Muscle layer of duodenum (tissue), 2 donors: ENCODE measurements around the gene CDC73.
A peak's percentile ranks its signal among the peaks of the same experiment; 100 is the strongest.

Source experiments
- H3K27ac ChIP-seq: one replicate; pipeline ENCODE4 v1.7.0; 2013; ENCODE audit warnings: mild to moderate bottlenecking, low read length
- H3K27me3 ChIP-seq: one replicate; pipeline ENCODE4 v1.7.0; 2013; ENCODE audit warnings: low read depth, mild to moderate bottlenecking, control low read depth, low read length
- H3K36me3 ChIP-seq, 2 donors: one replicate each; pipeline ENCODE4 v1.7.0; 2013; ENCODE audit warnings: low read length in 2 of 2, control low read depth in 1 of 2, mild to moderate bottlenecking in 1 of 2; ENCODE audit not compliant: insufficient read depth in 2 of 2, control insufficient read depth in 1 of 2
- H3K4me1 ChIP-seq, 2 donors: one replicate each; pipeline ENCODE4 v1.7.0; 2013; ENCODE audit warnings: low read length in 2 of 2, mild to moderate bottlenecking in 2 of 2, control low read depth in 1 of 2, moderate library complexity in 1 of 2; ENCODE audit not compliant: insufficient read depth in 2 of 2, control insufficient read depth in 1 of 2
- H3K4me3 ChIP-seq, 2 donors: one replicate each; pipeline ENCODE4 v1.7.0; 2013; ENCODE audit warnings: low read length in 2 of 2, low read depth in 1 of 2, mild to moderate bottlenecking in 1 of 2
- H3K9me3 ChIP-seq, 2 donors: one replicate each; pipeline ENCODE4 v1.7.0; 2013; ENCODE audit warnings: low read length in 2 of 2, control low read depth in 1 of 2, mild to moderate bottlenecking in 1 of 2; ENCODE audit not compliant: control insufficient read depth in 1 of 2
- donor health status: healthy.

CDC73 gene

DNA sequence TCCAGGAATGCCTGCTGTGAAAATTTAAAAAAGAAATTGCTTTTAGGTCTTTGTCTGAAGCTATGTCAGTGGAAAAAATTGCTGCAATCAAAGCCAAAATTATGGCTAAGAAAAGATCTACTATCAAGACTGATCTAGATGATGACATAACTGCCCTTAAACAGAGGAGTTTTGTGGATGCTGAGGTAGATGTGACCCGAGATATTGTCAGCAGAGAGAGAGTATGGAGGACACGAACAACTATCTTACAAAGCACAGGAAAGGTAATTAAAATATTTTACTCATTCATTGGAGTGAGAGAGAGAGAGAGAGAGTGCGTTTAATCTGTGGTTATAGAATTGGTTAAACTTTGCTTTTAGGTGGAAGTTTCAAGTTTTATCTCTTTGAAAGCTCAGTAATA is 20.0 kb downstream of the CDC73 start:
- no peaks in the 10 kb centered on the region for H3K9me3 ChIP-seq
- no peak overlapping the region for H3K4me3 ChIP-seq
- H3K27me3 ChIP-seq: no peaks in the 10 kb centered on the region
- peaks cover 0 to 10% of the 10 kb centered on the region in 2 donors for H3K4me1 ChIP-seq
- H3K27ac ChIP-seq: no peak overlapping the region
- H3K36me3 ChIP-seq: peaks cover 39 to 52% of the 10 kb centered on the region in 2 donors

GRCh38 chr1:193142409-193142808 is 20.6 kb downstream of the CDC73 start:
- peaks cover 0 to 4% of the 10 kb centered on the region in 2 donors for H3K4me1 ChIP-seq
- H3K27ac ChIP-seq: no peak overlapping the region
- H3K9me3 ChIP-seq: no peaks in the 10 kb centered on the region
- H3K4me3 ChIP-seq: no peak overlapping the region
- peaks cover 39 to 47% of the 10 kb centered on the region in 2 donors for H3K36me3 ChIP-seq
- no peaks in the 10 kb centered on the region for H3K27me3 ChIP-seq

GRCh38 chr1:193143285-193143684 is 21.5 kb downstream of the CDC73 start:
- H3K9me3 ChIP-seq: no peaks in the 10 kb centered on the region
- no peak overlapping the region for H3K27ac ChIP-seq
- peaks cover 36 to 45% of the 10 kb centered on the region in 2 donors for H3K36me3 ChIP-seq
- peaks cover 0 to 4% of the 10 kb centered on the region in 2 donors for H3K4me1 ChIP-seq
- no peaks in the 10 kb centered on the region for H3K27me3 ChIP-seq
- H3K4me3 ChIP-seq: no peak overlapping the region

DNA sequence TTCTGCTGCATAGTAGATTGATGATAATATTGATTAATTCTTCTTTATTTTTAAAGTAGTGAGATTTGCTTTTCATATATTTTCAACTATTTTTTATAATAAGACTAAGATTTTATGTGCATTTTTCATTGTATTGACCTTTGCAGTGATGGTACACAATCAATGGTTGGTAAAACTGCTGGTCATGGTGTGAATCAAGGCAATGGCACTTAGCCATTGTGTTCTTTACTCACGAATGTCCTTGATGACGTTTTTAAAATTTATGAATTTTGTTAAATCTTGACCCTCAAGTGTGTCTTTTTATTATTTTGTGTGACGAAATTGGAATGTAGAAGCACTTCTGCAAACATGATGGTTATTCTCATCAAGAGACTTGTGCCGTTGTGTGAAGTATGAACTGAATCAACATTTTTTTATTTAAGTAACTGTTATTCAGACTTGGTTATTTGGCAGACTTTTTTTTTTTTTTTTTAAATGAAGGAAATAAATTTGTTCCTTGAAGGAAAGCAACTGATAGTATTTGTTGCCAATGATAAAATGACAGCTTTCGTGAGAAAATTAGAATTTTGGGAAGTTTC is 22.6 kb downstream of the CDC73 start:
- Histone ChIP-seq H3K9me3 (no peaks in the 10 kb centered on the region), H3K27ac (no peak overlapping the region), H3K27me3 (no peaks in the 10 kb centered on the region), H3K36me3 (peaks cover 34 to 44% of the 10 kb centered on the region in 2 donors), H3K4me3 (no peak overlapping the region), H3K4me1 (peaks cover 0 to 4% of the 10 kb centered on the region in 2 donors)

- no peak overlapping the region for H3K27ac ChIP-seq
- peaks cover 0 to 4% of the 10 kb centered on the region in 2 donors for H3K4me1 ChIP-seq
- H3K9me3 ChIP-seq: no peaks in the 10 kb centered on the region
- no peaks in the 10 kb centered on the region for H3K27me3 ChIP-seq
- H3K36me3 ChIP-seq: peaks cover 29 to 38% of the 10 kb centered on the region in 2 donors
- H3K4me3 ChIP-seq: no peak overlapping the region
Measured at GRCh38 chr1:193144999-193145398, 23.2 kb downstream of the CDC73 start.

DNA sequence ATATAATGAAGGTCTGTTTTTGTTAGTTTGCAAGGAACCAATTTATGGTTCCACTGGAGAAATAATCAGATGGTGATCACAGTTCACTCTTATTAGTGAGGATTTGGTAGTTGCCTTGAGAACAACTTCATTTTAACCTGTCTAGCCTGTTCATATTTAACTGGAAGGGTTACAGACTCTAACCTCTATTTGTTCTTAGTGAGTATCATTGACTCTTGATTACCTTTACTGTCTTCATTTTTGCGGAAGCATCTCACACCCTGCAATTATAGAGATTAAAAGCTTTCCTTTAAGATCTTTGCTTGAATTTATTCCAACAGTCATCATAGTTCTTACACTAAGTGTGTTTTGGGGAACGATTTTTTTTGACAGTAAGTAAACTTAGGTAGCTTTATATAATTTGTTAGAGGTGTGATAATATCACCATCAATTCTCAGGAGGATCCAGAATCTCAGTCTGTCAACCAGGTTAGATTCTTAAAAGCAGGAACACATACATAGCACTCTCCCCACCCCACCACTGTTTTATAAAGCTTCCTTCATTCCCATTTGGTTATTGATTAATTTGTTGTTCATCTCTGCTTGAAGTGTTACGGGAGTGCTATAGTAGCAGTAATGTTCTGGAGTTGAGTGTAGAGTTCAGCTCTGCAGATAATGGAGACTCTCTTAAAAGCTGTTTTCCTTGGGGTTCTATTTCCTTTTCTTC is 34.4 kb downstream of the CDC73 start:
- H3K36me3 ChIP-seq: peaks cover 16 to 18% of the 10 kb centered on the region in 2 donors
- no peak overlapping the region for H3K27ac ChIP-seq
- H3K4me3 ChIP-seq: no peak overlapping the region
- H3K4me1 ChIP-seq: peaks cover 0 to 5% of the 10 kb centered on the region in 2 donors
- no peaks in the 10 kb centered on the region for H3K27me3 ChIP-seq
- no peaks in the 10 kb centered on the region for H3K9me3 ChIP-seq

GRCh38 chr1:193156822-193157142 is 35.0 kb downstream of the CDC73 start:
- H3K36me3 ChIP-seq: peaks cover 15% of the 10 kb centered on the region in 2 donors
- H3K9me3 ChIP-seq: no peaks in the 10 kb centered on the region
- no peaks in the 10 kb centered on the region for H3K27me3 ChIP-seq
- H3K4me1 ChIP-seq: peaks cover 0 to 5% of the 10 kb centered on the region in 2 donors
- H3K4me3 ChIP-seq: no peak overlapping the region
- no peak overlapping the region for H3K27ac ChIP-seq

DNA sequence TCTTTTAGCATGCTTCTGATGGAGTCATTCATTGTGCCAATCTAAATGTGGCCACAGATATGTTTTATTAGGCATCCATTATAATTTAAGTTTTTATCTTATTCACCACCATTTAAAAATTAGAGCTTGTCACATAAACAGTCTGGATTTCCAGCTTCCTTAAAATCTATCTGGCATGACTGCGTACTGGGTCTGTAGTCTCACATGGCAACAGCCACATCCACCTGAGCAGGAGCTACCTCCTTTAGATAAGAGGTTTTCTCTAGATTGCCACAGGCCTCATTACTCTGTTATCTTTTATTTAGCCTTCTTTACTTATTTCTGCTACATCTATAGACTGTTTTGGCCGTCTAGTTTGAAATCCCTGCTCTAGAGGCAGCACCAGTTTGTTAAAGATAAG is 35.5 kb downstream of the CDC73 start:
- Histone ChIP-seq H3K9me3 (no peaks in the 10 kb centered on the region), H3K4me1 (peaks cover 0 to 5% of the 10 kb centered on the region in 2 donors), H3K27me3 (no peaks in the 10 kb centered on the region), H3K27ac (no peak overlapping the region), H3K4me3 (no peak overlapping the region), H3K36me3 (peaks cover 10 to 13% of the 10 kb centered on the region in 2 donors)

- H3K36me3 ChIP-seq: no peaks in the 10 kb centered on the region
- H3K4me1 ChIP-seq: peaks cover 4 to 14% of the 10 kb centered on the region in 2 donors
- no peak overlapping the region for H3K4me3 ChIP-seq
- H3K27ac ChIP-seq: no peak overlapping the region
- no peaks in the 10 kb centered on the region for H3K27me3 ChIP-seq
- H3K9me3 ChIP-seq: no peaks in the 10 kb centered on the region
Measured at GRCh38 chr1:193176113-193176512, 54.3 kb downstream of the CDC73 start.

DNA sequence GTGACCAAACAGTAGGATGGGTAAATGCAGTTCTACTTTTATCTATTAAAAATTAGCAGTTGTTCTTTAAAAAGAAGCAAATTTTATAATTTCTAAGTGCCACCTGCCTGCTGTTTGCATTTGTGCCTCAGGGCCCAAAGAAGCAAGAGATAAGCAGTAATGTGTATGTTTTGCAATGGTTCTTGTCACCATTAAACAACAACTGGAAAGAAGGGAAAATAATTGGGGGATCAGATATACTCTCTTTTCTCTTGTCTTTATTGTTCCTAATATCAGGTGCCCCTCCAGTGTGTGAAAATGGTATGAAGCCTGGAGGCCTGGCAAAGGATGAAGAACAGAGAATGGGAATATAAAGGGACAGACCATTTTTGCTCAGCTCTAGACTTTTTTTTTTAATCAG is 55.0 kb downstream of the CDC73 start:
- no peaks in the 10 kb centered on the region for H3K27me3 ChIP-seq
- H3K4me1 ChIP-seq: peaks cover 4 to 21% of the 10 kb centered on the region in 2 donors
- no peaks in the 10 kb centered on the region for H3K9me3 ChIP-seq
- H3K27ac ChIP-seq: no peak overlapping the region
- no peaks in the 10 kb centered on the region for H3K36me3 ChIP-seq
- H3K4me3 ChIP-seq: no peak overlapping the region

DNA sequence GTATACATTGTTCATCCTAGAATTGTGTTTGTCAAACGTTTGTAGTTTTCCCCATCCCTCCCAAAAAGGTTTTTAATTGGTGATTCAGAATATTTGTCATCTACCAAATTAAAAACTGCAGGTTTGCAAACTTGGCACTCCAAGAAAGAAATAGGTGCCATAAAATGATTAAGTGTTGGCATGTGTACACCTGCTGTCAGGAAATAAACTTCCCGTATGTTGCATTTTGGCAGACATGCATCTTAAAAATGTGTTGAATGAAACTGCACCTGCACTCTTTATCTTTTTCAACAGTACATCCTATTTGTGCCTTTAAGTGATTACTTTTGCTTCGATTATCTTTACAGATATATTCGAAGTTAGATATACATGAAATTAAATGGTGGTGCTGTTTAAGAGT is 57.3 kb downstream of the CDC73 start:
- H3K9me3 ChIP-seq: no peaks in the 10 kb centered on the region
- no peaks in the 10 kb centered on the region for H3K36me3 ChIP-seq
- no peaks in the 10 kb centered on the region for H3K27me3 ChIP-seq
- no peak overlapping the region for H3K4me3 ChIP-seq
- H3K27ac ChIP-seq: no peak overlapping the region
- peaks cover 4 to 40% of the 10 kb centered on the region in 2 donors for H3K4me1 ChIP-seq

GRCh38 chr1:193181536-193181935 is 59.7 kb downstream of the CDC73 start:
- Histone ChIP-seq H3K4me3 (no peak overlapping the region), H3K27ac (peak overlapping the region; percentile 19), H3K4me1 (peaks cover 4 to 52% of the 10 kb centered on the region in 2 donors)

More at GRCh38 chr1:193181536-193181935, 59.7 kb downstream of the CDC73 start:
- Histone ChIP-seq H3K9me3 (no peaks in the 10 kb centered on the region), H3K36me3 (no peaks in the 10 kb centered on the region), H3K27me3 (no peaks in the 10 kb centered on the region)
